Hematopoietic multipotent progenitor cell treated with erythropoietin and hydrocortisone succinate and interleukin-3 and kit ligand, for 17 days (in vitro differentiated cells): Measurements from ENCODE around the gene TPM3.
A peak's percentile ranks its signal among the peaks of the same experiment; 100 is the strongest.
"Not testable (repeated sequence)": the region's sequence is repeated elsewhere in the genome, so short reads cannot be mapped to it uniquely, and the experiment has no call there.

Source experiments
- DNase-seq: peaks from one replicate; pipeline ENCODE4 v3.0.0-alpha.2; 2015; ENCODE audit warnings: low spot score

The TPM3 gene

GRCh38 chr1:154166207-154166606 lies 25.7 kb downstream of the TPM3 start:
- no peak for DNase-seq

GRCh38 chr1:154159554-154159953 lies 32.3 kb downstream of the TPM3 start:
- no peak for DNase-seq

GRCh38 chr1:154158307-154159125 lies 33.4 kb downstream of the TPM3 start:
- no peak for DNase-seq

GRCh38 chr1:154157520-154158306 lies 34.2 kb downstream of the TPM3 start:
- DNase-seq = peak; percentile 84

GRCh38 chr1:154155251-154155650 lies 36.6 kb downstream of the TPM3 start:
- DNase-seq = peak; percentile 62

GRCh38 chr1:154154534-154155191 lies 37.2 kb downstream of the TPM3 start, which contains the start of gene NUP210L:
TSS of gene NUP210L (minus strand) at chr1:154155073.
- no peak for DNase-seq

- no peak for DNase-seq
Measured at GRCh38 chr1:154154053-154154452, 37.8 kb downstream of the TPM3 start.

GRCh38 chr1:154151311-154151710 lies 40.6 kb downstream of the TPM3 start:
- DNase-seq = no peak

GRCh38 chr1:154148807-154149206 lies 43.1 kb downstream of the TPM3 start:
- DNase-seq = no peak

- DNase-seq = not testable (repeated sequence)
Measured at GRCh38 chr1:154147505-154147904, 44.4 kb downstream of the TPM3 start.

GRCh38 chr1:154145986-154146385 lies 45.9 kb downstream of the TPM3 start:
- DNase-seq = no peak

- no peak for DNase-seq
Measured at GRCh38 chr1:154142358-154142757, 49.5 kb downstream of the TPM3 start.

GRCh38 chr1:154141240-154141639 lies 50.7 kb downstream of the TPM3 start:
- DNase-seq = no peak

GRCh38 chr1:154137888-154138287 lies 54.0 kb downstream of the TPM3 start:
- DNase-seq = no peak

- no peak for DNase-seq
Measured at GRCh38 chr1:154133256-154133655, 58.6 kb downstream of the TPM3 start.

GRCh38 chr1:154129391-154129970 lies 62.4 kb downstream of the TPM3 start:
- no peak for DNase-seq

GRCh38 chr1:154123205-154123604 lies 68.7 kb downstream of the TPM3 start:
- DNase-seq = not testable (repeated sequence)

GRCh38 chr1:154117642-154118041 lies 74.3 kb downstream of the TPM3 start:
- DNase-seq = no peak

GRCh38 chr1:154115180-154115579 lies 76.7 kb downstream of the TPM3 start:
- no peak for DNase-seq
